HG02840 (cell line): Measurements from ENCODE around the gene CASP3.
"Not testable (repeated sequence)": the region's sequence is repeated elsewhere in the genome, so short reads cannot be mapped to it uniquely, and the experiment has no call there.

Experiments used
- ATAC-seq: cut with Tn5 transposase; IDR thresholded peaks from one replicate; pipeline ENCODE4 v1.9.1; 2021; ENCODE audit warnings: mild to moderate bottlenecking, moderate library complexity, moderate number of reproducible peaks; ENCODE audit not compliant: unreplicated experiment, low FRiP score

The CASP3 gene

DNA sequence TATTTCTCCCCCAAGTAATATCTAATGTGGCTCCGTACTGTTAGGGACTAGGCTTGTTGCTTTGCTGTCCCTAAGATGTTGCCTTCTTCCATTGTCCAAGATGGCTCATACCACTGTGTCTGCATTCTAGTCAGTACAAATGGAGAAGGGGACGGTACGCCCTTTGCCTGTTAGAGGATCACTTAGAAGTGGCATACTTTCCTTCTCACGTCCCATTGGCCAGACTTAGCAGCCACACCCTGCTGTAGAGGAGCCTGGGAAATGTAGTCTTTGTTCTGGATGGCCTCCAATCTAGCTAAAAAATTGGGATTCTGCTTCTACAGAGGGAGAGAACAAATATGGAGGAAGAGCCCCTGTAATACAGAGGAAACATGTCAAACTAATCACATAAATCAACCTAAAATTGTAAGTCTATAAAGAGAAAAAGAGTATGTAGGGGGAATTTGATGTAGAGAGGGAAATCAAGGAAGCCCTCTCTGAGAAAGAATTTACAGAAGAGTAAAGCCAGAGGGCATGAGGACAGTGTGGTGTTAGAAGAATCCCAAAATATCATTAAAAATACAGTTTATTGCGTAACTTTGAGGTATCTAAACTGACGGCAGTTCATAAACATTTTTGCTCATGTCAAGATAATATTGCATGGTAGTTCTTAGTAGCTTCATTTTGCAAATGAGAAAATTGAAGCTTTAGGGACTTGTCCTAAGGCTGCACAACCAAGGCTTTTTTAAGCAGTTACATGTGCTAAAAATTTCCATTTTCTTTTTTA is 15.4 kb upstream of the CASP3 start:
- no peak for ATAC-seq

DNA sequence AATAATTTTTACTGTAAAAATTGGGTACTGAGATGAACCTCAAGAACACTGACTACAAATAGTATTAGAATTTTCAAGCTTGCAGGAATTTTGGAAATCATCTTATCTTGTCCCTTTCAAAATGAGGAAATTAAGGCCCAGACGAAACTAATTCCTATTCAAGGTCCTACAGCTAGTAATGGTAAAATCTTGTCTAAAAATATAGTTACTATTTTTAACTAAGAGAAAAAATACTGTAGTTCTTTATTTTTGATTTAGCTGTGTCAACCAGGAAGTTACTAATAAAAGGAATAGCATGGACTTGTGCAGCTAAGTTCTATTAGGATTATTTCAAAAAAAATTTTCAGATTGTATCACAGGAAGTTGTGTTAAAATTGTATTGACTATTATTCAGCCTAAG is 13.0 kb upstream of the CASP3 start:
- ATAC-seq: no peak

DNA sequence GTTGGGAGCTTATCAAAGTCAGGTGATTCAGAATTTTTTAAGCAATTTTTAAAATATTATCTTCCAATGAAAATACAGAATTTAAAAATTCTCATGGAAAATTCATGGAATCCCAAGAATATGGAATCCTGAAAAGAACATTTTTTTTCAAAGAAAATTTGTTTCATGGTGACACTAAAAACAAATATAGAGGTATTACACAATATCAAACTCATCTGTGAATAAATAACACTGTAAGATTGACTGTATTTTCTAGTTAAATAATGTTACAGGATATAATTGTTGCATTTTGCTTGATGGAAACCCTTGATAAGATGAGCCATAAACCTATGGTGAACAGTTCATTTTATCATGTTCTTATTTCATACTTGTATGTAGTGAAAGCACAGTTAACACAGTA is 11.7 kb upstream of the CASP3 start:
- ATAC-seq: no peak

DNA sequence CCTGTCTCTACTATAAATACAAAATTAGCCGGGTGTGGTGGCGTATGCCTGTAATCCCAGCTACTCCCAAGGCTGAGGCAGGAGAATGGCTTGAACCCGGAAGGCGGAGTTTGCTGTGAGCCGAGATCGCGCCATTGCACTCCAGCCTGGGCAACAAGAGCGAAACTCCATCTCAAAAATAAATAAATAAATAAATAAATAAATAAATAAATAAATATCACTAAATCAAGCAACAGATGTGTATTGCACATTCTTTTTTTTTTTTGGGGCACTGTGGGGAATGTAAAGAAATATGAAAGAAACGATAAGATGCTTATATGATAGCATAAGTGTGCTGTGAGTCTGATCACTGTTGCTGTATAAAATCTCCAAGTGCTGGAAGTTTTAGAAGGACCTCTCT is 8.6 kb upstream of the CASP3 start:
- not testable (repeated sequence) for ATAC-seq

DNA sequence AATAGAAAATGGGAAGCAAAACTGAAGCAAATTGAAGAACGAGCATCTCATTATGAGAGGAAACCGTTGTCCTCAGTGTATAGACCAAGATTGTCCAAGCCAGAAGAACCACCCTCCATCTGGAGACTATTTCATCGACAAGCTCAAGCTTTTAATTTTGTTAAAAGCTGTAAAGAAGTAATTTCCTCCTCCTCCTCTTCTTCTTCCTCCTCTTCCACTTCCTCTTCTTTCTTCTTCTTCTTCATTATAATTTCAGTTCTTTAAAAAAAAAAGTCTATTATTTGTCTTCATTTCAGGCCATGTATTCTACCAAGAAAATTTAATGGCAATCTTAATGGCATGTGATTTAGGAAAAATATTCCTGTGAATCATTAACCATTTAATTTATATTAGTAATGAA is 7.9 kb upstream of the CASP3 start:
- no peak for ATAC-seq

DNA sequence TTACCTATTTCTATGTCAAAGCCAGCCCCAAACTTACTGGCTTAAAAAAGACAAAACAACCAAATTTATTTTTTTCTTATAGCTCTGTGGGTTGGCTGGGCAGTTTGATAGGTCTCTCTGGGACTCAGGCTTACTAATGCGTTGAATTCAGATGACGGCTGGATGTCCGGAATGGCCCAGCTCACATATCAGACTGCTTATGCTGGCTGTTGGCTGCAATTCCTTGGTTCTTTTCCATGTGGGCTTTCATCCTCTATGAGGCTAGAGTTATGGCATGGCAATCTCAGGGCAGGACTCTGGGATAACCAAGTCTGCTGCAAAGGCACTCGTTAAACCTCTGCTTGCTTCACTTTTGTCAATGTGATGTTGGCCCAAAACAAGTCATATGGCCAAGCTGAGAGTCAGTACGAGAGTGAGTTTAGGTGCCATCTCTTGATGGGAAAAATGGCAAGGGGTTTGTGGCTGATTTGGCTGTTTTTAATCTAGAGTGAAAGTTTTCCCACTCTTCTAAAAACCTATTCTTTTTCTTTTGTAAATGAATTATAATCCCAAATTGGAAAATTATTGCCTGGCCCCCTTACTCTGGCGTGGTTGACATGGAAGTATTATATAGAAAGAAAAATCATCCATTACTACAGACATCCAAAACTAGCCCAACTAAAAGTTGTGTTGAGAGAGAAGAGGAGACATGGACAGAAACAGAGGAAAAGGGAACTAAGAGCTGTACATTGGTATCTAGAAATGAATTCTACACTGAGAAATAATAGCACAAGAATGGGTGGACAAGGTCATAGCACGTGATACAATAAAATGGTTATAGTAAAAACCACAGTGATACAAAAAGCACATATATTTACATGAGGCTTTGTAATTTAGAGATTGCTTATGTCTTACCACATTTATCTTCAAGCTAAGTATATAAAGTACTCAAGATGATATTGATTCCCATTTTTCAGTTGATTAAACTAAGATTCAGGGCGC is 6.9 kb upstream of the CASP3 start:
- no peak for ATAC-seq

DNA sequence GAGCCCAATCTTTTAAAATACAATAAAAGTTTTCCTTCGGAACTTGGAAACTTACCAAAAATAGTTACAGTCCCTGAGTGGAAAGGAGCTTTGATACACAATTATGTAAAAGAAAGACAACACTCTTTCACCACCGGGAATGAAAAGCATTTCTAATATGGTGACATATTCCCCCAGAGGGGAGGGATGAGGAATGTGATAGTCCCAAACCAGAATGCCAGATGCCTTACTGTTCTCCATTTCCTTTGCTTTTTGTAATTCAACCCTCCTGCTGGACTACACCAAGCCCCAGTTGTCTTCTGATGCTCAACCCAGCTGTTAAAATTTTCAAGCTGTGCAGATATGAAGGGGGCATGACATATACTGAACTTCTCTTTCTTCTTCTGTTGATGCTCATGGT is 4.4 kb upstream of the CASP3 start:
- ATAC-seq: no peak

DNA sequence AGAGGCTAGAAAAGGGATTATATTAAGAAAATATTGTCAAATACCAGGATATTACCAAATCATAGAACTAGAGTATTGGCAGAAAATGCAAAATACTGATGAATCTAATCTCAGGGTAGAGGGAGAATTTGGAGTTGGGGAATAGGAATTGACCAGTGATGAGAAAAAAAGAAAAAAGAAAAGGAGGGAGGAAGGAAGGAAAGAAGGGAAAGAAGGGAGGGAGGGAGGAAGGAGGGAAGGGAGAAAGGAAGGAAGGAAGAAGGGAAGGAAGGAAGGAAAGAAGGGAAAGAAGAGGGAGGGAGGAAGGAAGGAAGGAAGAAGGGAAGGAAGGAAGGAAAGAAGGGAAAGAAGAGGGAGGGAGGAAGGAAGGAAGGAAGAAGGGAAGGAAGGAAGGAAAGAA is 3.4 kb upstream of the CASP3 start:
- not testable (repeated sequence) for ATAC-seq

DNA sequence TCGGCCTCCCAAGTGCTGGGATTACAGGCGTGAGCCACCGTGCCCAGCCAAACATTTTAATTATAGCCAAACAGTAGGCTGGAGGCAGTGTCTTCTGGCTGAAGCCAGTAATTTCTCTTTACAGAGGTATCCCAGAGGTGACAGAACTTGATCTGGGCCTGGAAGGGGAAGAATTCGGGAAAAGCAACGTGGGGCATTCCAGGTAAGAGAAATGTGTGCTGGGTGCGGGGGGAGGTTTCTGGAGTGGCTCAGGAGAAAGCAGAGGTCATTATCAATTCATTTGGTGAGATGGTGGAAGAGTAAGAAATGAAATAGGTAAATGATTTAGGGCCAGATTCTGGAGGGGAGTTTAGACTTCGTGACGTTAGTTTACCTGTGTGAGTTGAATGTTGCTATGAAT is 2.7 kb upstream of the CASP3 start:
- ATAC-seq: no peak

DNA sequence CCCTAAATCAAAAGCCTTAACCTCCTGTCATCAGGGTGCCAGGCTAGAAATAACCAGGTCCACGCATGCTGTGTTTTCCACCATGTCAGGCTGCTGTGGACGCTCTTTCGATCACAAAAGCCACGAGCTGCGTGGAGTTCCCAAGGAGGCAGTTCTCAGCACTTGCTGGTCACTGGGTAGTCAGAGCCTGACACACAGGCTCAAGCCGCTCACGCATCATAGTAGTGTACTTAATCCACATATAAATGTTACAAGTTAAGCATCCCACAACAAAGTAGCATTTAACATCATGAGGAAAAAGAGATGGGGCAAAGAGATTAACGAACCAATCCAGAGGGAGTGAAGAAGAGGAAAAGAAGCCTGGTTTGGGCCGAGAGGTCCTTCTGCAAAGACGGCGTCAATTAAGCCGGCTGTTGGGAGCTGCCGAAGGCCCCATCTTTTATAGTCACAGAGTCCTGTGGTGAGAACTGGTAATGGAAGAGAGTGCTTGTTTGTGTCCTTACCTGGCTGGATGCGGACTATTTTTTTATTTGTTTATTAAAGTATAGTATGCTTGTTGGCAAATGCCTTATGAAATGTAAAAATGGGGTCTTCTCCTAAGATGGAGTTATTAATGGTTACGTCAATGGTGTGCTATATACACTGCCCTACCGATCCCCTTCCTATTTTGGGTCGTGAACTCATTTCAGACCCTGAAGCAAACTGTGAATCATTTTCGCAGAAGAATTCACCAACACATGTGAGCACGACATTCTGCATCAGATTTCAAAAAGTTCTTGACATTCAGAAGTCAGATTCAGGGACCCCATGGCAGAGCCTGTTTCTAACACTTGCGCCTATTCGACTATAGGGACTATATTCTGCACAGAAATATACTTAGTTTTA is 966 bp upstream of the CASP3 start:
- peak; percentile 19 for ATAC-seq

DNA sequence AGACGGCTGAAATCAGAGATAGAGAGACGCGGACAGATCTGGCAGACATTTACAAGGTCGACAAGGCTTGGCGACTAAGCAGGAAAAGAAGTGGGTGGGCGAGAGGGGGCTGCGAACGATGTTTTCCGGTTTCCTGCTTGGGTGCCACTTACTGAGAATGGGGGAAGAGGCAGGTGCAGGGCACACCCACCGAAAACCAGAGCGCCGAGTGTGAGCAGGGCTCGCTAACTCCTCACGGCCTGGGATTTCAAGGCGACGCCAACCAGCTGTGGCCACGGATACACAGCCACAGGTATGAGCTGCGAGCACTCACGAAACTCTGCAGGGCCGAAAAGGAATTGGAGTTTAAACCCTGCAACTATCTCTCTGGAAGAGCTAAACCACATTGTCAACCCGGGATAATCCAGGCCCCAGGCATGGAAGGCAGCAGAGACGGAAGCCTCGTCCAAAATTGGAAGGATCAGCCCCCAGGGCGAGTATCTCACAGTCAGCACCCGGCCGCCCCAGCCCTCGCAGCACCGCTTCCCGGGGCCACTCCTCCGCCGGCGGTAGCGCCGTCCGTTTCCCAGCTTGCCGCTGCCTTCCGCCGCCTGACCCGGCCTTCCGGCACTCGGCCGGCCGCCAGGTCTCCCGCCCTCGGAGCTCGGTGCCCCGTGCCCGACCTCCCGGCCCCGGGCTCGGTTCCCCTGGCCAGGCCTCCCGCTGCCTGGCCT is 778 bp downstream of the CASP3 start:
- peak; percentile 28 for ATAC-seq

DNA sequence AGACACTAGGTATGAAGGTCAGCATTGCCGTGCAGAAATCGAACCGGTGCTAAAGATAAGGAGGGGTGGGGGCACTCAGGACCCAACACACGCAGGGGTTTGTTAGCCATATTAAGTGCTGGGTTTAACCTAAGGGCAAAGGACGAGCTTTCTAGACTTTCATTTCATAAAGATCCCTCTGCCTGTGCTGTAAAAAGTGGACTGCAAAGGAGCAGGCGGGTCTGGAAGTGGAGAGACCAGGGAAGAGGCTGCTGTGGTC is 1.3 kb downstream of the CASP3 start:
- no peak for ATAC-seq

DNA sequence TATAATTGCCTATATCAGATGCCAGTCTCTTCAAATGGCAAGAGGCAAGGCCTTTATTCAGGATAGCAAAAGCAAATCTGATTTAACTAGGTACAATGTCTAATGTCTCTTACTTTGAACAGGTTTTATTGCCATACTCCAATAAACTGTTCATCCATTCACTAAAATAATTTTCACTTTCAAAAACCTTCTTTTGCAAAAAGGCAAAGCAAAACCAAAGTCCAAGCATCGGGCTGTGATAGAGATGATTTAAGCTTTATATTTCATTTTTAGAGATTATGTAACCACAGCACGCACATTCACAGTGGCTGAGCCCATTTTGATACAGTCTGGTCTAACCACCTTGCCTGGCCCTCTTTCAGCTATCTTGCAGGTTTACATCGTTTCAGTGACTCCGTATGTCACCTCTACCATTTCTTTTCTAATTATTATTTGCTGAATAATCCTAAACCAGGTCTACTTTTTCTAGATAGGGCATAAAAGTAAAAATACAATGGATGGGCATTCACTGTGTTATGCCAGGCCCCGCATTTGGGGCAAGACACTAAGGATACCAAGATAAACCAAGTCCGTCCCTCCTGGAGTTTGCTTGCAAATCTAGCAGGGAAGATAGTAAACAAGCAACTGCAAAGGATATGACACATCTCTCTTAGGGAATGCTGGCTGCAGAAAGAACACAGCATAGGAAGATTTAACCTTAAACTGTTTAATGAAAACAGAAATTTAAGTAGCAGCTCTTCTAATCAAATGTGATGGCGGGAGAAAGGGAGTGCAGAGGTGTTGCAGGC is 1.8 kb downstream of the CASP3 start:
- no peak for ATAC-seq

DNA sequence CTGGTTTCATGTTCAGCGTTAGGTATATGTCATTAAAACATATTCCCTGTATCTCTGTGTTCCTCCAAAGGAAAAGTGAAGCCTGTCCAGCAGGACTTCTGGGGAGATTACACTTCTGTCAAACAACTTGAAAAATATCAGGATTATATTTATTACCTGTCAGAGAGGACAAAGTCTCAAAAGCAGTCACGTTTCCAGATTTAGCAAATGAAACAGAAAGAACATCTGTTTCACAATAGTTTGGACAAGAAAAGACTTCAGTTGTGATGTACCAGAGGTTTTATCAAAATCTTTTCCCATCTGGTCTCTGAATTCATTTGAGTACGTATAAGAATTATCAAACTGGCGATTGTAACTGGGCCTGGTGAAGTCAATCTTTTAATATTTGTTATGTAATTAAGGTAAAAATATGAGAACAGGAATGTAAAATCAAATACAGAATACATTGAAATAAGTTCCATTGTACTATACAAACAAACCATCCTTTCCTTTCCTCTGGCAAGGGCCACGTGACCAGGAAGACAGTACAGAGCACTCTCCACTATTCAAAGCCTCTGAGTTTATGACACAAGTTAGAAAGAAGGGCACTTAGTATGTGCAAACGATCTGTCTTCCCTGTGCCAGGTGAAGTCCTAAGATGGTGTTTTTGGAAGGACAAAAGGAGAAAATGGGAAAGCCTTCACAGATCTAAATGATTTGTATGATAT is 3.2 kb downstream of the CASP3 start:
- no peak for ATAC-seq

DNA sequence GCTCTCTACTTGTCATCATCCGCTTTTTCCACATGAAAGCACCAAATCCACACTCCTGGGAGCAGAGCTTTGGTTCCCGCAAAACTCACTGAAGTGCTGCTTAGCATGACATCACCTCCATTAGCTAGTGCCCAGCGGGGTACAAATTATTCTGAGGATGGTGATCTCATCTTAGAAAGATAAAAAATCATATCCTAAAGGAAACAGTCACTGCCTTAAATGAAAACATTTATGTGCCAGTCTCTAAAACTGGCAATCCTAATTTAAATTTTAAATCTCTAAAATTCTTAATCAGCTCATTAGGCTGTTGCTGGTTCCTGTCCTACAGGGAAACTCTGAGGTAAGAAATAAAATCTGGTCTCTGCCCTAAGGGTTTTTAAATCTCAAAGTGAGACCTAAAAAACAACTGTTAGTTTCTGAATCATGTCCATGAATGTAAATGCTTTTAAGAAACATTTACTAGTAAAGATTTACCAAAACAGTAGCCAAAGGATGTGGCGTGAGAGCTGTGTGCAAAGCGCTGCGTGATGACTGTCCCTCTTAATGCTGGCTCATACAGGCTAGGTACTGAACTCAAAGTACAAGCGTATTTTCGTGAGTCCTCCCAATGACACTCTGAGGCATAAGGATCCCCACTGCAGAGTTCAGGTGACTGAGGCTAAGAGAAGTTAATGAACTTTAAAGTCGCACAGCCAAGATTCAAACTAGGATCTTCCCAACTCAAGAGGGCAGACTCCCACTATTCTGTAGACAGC is 4.5 kb downstream of the CASP3 start:
- ATAC-seq: no peak

DNA sequence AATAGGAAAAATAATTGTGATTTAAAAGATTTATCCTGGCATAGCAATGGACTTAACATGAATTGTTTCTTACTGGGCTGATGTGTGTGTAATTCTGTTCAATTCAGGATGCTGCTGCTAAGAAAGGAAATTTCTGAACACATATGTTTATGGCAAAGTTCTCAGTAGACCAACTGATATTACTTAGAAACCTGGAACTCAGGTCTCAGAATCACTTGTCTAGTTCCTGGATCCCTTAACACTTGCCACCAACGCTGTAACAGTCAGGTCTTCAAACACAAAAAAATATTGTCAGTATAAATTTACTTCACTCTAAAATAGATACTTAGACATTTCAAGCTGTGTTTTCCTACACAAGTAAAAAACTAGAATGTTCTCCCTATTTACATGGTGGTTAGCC is 5.5 kb downstream of the CASP3 start:
- ATAC-seq: no peak

DNA sequence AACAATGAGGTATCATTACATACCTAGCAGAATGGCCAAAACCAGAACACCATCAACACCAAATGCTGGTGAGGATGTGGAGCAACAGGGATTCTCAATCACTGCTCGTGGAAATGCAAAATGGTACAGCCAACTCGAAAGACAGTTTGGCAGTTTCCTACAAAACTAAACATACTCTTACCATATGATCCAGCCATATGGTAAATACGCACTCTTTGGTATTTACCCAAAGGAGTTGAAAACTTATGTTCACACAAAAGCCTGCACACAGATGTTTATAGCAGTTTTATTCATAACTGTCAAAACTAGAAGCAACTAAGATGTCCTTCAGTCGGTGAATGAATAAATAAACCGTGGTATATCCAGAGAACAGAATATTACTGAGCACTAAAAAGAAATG is 7.8 kb downstream of the CASP3 start:
- no peak for ATAC-seq

DNA sequence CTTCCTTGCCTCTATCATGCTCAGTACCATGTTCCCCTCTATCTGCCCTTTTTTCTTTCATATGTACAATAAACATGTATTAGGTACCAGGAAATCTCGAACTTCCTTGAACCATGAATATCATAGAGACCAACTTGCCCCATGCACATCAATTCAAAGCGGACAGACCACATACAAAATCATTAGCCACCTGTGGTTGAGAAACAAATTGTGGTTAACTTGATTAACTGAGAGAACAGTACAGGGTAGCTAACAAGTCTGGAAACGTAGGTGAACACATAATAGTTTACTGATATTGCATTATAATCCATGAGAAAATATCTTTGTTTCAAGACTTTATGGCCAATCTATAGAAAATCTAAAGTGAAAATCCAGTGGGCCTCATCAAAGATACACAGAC is 8.2 kb downstream of the CASP3 start:
- ATAC-seq: no peak
